Parathyroid adenoma (tissue), 2 donors: Measurements from ENCODE around the gene HK2.

Experiments used
- H2AFZ ChIP-seq: fragments of 300-600 bp; sonication (generic); one replicate; pipeline ENCODE4 v1.7.0; 2017; ENCODE audit warnings: antibody characterized with exemption, mild to moderate bottlenecking
- H3K27ac ChIP-seq: fragments of 300-600 bp; sonication (generic); one replicate; pipeline ENCODE4 v1.7.0; 2017
- H3K27me3 ChIP-seq: fragments of 300-600 bp; sonication (generic); one replicate; pipeline ENCODE4 v1.7.0; 2017; ENCODE audit warnings: low read length; ENCODE audit not compliant: control insufficient read depth, insufficient read depth
- H3K36me3 ChIP-seq: fragments of 300-600 bp; sonication (generic); one replicate; pipeline ENCODE4 v1.7.0; 2017; ENCODE audit warnings: low read length; ENCODE audit not compliant: control insufficient read depth, insufficient read depth
- H3K4me1 ChIP-seq: fragments of 300-600 bp; sonication (generic); one replicate; pipeline ENCODE4 v1.7.0; 2017; ENCODE audit warnings: control low read depth
- H3K4me2 ChIP-seq: fragments of 300-600 bp; sonication (generic); one replicate; pipeline ENCODE4 v1.7.0; 2017; ENCODE audit warnings: low read length
- H3K4me3 ChIP-seq: fragments of 300-600 bp; sonication (generic); one replicate; pipeline ENCODE4 v1.7.0; 2017; ENCODE audit warnings: low read depth, low read length
- H3K79me2 ChIP-seq: fragments of 300-600 bp; sonication (generic); one replicate; pipeline ENCODE4 v1.7.0; 2017; ENCODE audit warnings: control low read depth
- H3K9ac ChIP-seq: fragments of 300-600 bp; sonication (generic); one replicate; pipeline ENCODE4 v1.7.0; 2017; ENCODE audit warnings: mild to moderate bottlenecking
- H3K9me3 ChIP-seq: fragments of 300-600 bp; sonication (generic); one replicate; pipeline ENCODE4 v1.7.0; 2017; ENCODE audit warnings: low read length; ENCODE audit not compliant: control insufficient read depth
- TF ChIP-seq, protein P1 (sequence below): fragments of 300-600 bp; sonication (generic); IDR thresholded peaks from one replicate; pipeline ENCODE4 v1.7.0; 2017; ENCODE audit warnings: antibody characterized with exemption, mild to moderate bottlenecking
- donor health status: primary hyperparathyroidism.

The HK2 gene

DNA sequence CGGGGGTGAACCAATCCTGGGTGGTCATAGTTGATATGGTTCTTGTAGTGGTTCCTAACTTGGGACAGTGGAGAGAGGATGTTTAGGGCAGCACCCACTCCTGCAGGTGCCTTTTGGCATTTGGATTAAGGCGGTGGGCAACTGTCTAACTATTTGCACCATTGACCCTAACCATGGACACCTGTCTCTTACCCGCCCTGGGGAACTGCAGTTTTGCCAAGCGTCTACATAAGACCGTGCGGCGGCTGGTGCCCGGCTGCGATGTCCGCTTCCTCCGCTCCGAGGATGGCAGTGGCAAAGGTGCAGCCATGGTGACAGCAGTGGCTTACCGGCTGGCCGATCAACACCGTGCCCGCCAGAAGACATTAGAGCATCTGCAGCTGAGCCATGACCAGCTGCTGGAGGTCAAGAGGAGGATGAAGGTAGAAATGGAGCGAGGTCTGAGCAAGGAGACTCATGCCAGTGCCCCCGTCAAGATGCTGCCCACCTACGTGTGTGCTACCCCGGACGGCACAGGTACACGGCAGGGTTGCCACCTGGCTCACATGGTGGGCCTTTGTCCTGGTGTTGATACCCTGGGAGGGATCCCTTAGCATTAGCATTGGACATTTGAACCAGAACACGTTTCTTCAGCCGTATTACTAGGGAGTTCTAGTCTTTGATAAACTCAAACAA lies 46.3 kb downstream of the HK2 start:
- H3K4me3 ChIP-seq, result no peak overlapping the region
- H3K36me3 ChIP-seq, result no peaks in the 10 kb centered on the region
- no peaks in the 10 kb centered on the region for H3K4me1 ChIP-seq
- TF ChIP-seq, protein P1, sequence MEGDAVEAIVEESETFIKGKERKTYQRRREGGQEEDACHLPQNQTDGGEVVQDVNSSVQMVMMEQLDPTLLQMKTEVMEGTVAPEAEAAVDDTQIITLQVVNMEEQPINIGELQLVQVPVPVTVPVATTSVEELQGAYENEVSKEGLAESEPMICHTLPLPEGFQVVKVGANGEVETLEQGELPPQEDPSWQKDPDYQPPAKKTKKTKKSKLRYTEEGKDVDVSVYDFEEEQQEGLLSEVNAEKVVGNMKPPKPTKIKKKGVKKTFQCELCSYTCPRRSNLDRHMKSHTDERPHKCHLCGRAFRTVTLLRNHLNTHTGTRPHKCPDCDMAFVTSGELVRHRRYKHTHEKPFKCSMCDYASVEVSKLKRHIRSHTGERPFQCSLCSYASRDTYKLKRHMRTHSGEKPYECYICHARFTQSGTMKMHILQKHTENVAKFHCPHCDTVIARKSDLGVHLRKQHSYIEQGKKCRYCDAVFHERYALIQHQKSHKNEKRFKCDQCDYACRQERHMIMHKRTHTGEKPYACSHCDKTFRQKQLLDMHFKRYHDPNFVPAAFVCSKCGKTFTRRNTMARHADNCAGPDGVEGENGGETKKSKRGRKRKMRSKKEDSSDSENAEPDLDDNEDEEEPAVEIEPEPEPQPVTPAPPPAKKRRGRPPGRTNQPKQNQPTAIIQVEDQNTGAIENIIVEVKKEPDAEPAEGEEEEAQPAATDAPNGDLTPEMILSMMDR, result no peak
- no peak overlapping the region for H3K27ac ChIP-seq
- no peak overlapping the region for H3K9ac ChIP-seq
- H3K79me2 ChIP-seq, result no peaks in the 10 kb centered on the region
- no peak overlapping the region for H2AFZ ChIP-seq
- no peak overlapping the region for H3K4me2 ChIP-seq
- no peaks in the 10 kb centered on the region for H3K9me3 ChIP-seq
- no peaks in the 10 kb centered on the region for H3K27me3 ChIP-seq

DNA sequence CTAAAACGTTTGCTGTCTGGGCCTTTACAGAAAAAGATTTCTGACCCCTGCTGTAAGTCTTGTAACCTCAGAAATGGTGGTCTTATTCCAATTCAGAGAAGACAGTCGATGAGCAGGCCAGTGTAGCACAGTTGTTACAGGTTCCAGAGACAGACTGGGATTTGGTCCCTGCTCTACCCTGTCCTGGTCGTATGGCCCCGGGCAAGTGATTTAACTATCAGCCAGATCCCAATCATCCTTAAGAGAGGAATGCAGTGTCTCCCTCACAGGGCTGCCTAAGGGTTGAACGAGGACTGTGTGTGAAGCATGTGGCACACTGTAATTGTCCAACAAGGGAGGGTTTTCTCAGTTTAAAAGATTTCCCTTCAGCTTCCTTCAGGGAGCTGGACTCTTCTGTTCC lies 47.2 kb downstream of the HK2 start:
- no peak overlapping the region for H3K4me3 ChIP-seq
- no peaks in the 10 kb centered on the region for H3K27me3 ChIP-seq
- H3K9ac ChIP-seq, result no peak overlapping the region
- TF ChIP-seq, protein P1, result no peak
- H3K9me3 ChIP-seq, result no peaks in the 10 kb centered on the region
- H3K27ac ChIP-seq, result no peak overlapping the region
- no peaks in the 10 kb centered on the region for H3K4me1 ChIP-seq
- H3K36me3 ChIP-seq, result no peaks in the 10 kb centered on the region
- no peaks in the 10 kb centered on the region for H3K79me2 ChIP-seq
- no peak overlapping the region for H3K4me2 ChIP-seq
- no peak overlapping the region for H2AFZ ChIP-seq

DNA sequence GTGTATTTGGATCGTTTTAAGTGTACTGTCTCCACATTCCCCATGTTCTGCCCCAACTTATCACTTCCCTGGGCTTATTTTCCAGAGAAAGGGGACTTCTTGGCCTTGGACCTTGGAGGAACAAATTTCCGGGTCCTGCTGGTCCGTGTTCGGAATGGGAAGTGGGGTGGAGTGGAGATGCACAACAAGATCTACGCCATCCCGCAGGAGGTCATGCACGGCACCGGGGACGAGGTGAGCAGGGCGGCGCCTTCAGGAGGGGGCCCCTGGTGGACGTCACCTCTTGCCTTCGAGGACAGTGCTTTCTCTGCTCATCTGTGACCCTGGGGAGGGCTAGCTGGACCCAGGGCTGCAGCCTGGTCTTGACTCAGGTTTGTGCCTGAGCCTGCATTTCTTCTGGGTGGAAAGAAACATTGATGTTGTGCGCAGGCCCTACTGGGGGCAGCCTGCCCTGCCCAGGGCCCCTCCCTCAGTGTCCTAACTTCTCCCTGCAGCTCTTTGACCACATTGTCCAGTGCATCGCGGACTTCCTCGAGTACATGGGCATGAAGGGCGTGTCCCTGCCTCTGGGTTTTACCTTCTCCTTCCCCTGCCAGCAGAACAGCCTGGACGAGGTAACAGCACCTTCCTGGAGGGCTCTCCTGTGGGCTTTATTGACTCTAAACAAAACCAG lies 47.8 kb downstream of the HK2 start:
- Histone ChIP-seq H3K9ac (no peak overlapping the region), H2AFZ (no peak overlapping the region), H3K9me3 (no peaks in the 10 kb centered on the region), H3K4me2 (no peak overlapping the region), H3K36me3 (no peaks in the 10 kb centered on the region), H3K79me2 (no peaks in the 10 kb centered on the region), H3K27ac (no peak overlapping the region), H3K4me3 (no peak overlapping the region), H3K4me1 (no peaks in the 10 kb centered on the region), H3K27me3 (no peaks in the 10 kb centered on the region)
- TF ChIP-seq, protein P1, result no peak

DNA sequence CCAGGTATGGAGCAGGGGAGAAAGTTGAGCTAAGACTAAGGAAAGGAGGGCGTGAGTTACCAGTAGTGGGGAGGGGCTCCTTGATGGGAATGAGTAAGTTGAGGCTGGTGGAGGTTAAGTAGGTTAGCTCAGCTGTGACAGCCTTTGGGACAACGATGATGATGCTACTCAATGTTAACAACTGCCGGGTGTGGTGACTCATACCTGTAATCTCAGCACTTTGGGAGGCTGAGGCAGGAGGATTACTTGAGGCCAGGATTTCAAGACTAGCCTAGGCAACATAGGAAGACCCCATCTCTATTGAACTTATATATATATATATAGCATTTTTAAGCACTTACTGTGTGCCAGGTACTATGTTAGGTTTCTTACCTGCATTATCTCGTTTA lies 48.4 kb downstream of the HK2 start:
- no peaks in the 10 kb centered on the region for H3K9me3 ChIP-seq
- H3K79me2 ChIP-seq, result no peaks in the 10 kb centered on the region
- TF ChIP-seq, protein P1, result no peak
- H3K9ac ChIP-seq, result no peak overlapping the region
- no peak overlapping the region for H3K27ac ChIP-seq
- H3K4me1 ChIP-seq, result no peaks in the 10 kb centered on the region
- no peak overlapping the region for H2AFZ ChIP-seq
- H3K36me3 ChIP-seq, result no peaks in the 10 kb centered on the region
- no peak overlapping the region for H3K4me3 ChIP-seq
- no peaks in the 10 kb centered on the region for H3K27me3 ChIP-seq
- H3K4me2 ChIP-seq, result no peak overlapping the region

DNA sequence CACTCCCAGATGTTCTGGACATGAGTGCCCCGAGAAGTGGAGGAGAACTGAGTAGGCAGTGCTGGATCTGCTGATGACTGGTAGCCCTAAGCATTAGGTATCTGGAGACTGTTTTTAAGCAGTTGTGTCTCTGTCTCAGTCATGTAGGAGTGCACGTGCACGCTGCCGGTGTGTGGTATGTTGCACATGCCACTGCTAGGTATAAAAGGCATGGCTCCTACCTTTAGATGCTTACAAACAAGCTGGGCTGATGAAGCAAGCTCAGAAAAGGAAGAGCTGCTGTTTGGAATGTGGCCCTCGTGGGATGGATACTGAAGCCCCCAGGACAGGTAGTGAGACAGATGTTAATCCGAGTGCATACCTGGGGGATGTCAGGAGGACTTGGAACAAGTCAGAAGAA lies 49.1 kb downstream of the HK2 start:
- no peaks in the 10 kb centered on the region for H3K79me2 ChIP-seq
- no peaks in the 10 kb centered on the region for H3K9me3 ChIP-seq
- H3K9ac ChIP-seq, result no peak overlapping the region
- no peaks in the 10 kb centered on the region for H3K27me3 ChIP-seq
- no peaks in the 10 kb centered on the region for H3K4me1 ChIP-seq
- TF ChIP-seq, protein P1, result no peak
- no peak overlapping the region for H2AFZ ChIP-seq
- no peaks in the 10 kb centered on the region for H3K36me3 ChIP-seq
- H3K27ac ChIP-seq, result no peak overlapping the region
- H3K4me3 ChIP-seq, result no peak overlapping the region
- H3K4me2 ChIP-seq, result no peak overlapping the region
